Fibroblast of upper back skin (primary cell): ENCODE data around the gene SART1.
"Not testable (repeated sequence)": the region's sequence is repeated elsewhere in the genome, so short reads cannot be mapped to it uniquely, and the experiment has no call there.

Source experiments
- DNase-seq: peaks from one replicate; pipeline ENCODE4 v3.0.0-alpha.2; 2013

Gene SART1

DNA sequence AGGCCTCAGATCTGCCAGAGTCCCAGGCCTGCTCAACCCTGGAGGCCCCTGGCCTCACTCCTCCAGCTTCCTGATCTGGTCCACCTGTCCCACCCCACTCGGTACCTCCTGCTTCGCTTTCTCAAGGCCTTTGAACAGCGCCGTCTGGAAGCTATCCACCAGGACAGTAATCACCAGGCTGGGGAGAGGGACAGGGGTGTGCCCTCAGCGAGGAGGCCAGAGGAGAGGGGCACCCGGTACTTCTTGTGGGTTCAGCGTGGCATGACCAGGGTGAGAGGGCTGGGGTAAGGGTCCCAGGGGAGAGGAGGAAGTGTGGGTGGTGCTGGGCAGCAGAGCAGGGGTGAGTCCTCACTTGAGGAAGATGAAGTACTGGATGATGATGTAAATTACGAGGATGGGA, 58.7 kb downstream of the SART1 start:
- no peak for DNase-seq

DNA sequence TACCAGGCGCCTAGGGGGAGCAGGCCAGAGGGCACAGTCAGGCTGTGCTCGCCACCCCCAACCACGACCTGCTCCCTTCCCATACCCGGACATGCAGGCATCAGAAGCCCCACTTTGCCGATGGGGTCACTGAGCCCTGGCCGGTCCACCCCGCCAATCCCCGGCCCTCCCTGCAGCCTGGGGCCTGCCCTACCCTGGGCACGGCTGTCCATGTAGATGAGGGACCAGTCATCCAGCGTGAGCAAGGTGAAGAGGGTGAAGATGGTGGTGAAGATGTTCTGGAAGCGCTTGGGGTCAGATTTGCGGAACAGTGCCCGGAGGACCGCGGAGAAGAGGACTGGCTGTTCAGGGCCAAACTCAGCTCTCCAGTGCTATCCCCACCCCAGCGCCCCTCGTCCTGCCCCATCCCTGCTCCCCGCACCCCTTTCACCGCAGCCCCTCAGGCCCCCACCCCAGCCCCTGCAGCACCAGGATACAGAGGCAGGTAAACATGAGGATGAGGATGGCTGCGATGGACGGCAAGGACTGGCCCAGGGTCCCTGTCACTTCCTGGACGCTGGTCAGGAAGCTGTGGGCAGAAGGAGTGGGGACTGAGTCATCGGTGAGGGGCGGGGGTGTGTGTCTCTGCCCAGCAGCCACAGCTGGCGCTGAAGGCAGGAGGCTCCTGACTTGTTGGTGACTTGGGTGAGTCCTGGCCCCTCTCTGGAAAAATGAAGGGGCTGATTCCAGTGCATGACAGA, 59.3 kb downstream of the SART1 start:
- DNase-seq = peak; percentile 46

DNA sequence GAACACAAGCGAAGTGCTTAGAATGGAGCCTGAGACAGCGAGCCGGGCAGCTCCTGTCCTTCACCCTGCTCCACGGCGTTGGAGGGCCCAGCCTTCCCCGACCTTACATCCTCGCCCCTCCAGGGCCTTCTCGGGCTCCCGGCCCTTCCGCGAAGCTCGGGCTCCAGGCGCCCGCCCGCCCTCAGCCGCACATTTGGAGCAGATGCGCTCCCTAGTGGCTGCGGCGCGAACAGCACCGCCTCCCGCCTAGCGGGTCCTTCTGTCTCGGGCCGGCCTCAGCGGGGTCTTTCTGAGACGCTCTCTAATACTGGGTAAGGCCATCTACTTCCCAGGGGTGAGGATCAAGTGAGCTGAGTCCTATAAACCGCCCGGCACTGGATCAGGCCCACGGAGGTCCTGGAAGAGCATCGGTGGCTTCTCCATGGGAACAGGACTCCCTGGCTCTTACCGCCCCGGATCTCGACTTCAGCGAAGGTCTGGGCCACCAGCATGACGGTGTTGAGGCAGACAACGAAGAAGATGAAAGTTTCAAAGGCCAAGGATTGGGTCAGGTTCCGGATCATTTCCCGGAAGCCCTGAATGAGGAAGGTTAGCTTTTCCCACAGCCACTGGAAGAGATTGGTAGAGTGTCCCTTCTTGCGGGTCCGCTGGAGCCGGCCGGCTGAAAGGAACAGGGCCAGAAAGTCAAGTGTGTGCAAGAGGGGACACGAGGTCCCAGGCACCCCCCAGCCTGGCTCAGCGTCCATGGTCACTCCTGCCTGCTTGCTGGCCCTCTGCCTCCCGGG, 61.1 kb downstream of the SART1 start:
- peak; percentile 53 for DNase-seq

DNA sequence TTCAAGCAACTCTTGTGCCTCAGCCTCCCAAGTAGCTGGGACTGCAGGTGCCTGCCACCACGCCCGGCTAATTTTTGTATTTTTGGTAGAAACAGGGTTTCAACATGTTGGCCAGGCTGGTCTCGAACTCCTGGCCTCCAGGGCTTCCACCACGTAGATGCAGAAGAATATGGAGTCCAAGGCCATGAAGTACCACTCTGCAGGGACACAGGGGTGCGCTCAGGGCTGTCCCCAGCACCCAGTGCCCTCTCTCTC, 61.6 kb downstream of the SART1 start:
- DNase-seq = not testable (repeated sequence)

GRCh38 chr11:66026017-66026529, 64.5 kb downstream of the SART1 start, which contains the start of gene CATSPER1:
TSS of gene CATSPER1 (minus strand) at chr11:66026479. CDS start at chr11:66026379, 100 bp downstream.
- no peak for DNase-seq
